Dedifferentiated amniotic fluid mesenchymal stem cell (primary cell): ENCODE results near the gene PTGS2.

Experiments
- DNase-seq: peaks from one replicate; pipeline ENCODE4 v3.0.0-alpha.2; 2016; ENCODE audit errors: extremely low spot score

PTGS2 gene

DNA sequence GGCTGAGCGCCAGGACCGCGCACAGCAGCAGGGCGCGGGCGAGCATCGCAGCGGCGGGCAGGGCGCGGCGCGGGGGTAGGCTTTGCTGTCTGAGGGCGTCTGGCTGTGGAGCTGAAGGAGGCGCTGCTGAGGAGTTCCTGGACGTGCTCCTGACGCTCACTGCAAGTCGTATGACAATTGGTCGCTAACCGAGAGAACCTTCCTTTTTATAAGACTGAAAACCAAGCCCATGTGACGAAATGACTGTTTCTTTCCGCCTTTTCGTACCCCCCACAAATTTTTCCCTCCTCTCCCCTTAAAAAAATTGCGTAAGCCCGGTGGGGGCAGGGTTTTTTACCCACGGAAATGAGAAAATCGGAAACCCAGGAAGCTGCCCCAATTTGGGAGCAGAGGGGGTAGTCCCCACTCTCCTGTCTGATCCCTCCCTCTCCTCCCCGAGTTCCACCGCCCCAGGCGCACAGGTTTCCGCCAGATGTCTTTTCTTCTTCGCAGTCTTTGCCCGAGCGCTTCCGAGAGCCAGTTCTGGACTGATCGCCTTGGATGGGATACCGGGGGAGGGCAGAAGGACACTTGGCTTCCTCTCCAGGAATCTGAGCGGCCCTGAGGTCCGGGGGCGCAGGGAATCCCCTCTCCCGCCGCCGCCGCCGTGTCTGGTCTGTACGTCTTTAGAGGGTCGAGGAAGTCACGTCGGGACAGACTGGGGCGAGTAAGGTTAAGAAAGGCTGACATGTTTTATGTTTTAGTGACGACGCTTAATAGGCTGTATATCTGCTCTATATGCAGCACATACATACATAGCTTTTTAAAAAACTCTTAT is at the start of gene PTGS2:
PTGS2 (minus strand) TSS at position 179 of the 817 bp plus-strand sequence; CDS start at position 46, 133 bp downstream.
- DNase-seq, result peak; percentile 94

DNA sequence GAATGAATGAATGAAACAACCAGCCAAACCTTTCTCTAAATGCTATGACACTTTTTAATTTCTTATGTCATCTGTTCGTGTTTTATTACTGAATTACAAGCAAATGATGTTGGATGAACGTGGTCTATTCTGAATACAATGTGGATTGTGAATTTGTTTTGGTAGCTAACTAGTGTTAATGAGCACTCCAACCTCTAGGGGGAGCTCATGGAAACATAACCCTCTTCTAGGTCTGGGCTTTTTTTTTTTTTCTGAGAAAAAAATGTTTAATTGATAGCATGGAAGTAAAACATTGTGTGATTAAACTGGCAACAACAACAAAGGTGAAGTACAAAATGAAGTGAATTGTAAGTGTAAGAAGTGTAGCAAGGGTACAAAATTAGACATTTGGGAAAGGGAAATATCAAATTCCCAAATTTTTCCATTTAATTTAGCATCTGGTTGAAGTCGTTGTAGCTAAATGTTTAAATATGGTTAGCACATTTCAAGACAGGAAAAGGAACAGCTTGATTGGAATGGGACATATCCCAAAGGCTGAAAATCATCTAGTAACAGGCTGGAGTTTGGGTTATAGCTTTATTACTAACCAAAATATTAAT is 42.6 kb upstream of the PTGS2 start:
- DNase-seq, result no peak

GRCh38 chr1:186717286-186717685 is 37.1 kb upstream of the PTGS2 start:
- DNase-seq, result no peak

DNA sequence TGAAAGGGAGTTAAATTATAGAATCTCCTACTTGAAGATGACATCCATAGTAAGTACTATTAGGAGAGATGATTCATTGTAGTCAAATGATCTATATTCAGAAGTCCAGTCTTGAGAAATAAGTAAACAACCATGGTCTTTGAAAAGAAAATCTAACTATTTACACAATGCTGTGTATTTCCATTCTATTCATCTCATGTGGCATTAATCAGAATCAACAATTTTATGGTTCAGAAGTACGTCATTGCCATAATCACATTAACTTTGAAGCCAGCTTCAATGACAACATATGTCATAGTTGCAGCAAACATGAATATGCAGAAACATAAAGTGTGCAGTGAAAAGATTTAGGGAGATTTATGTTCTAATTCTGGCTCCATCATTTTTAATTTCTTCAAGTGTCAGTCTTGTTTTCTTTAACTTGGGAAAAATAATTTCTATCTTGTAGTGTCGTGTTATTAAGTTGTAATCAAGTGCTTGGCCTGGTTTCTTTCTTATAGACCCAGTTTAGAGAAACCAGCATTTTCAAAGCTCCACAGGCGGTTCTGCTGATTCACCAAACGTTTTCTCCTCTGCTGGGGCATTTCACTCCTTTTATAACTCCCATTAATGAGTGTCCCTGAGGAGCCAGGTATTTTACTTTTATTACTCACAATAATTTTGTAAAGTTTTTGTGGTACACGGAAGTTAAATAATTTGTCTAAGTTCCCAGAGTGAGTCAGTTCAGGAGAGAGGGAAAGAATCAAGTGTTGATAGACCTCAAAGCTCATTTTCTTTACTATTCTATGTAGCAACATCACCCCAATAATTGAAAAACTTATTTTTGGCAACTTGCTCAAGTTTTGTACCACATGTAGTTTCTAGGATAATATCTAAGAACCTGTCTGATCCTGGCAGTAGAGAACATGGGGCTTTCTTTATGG is 35.9 kb upstream of the PTGS2 start:
- DNase-seq, result no peak

- no peak for DNase-seq
These were observed 30.5 kb upstream of the PTGS2 start for GRCh38 chr1:186710696-186711095.

- no peak for DNase-seq
These were observed 28.5 kb upstream of the PTGS2 start for GRCh38 chr1:186708694-186709097.

DNA sequence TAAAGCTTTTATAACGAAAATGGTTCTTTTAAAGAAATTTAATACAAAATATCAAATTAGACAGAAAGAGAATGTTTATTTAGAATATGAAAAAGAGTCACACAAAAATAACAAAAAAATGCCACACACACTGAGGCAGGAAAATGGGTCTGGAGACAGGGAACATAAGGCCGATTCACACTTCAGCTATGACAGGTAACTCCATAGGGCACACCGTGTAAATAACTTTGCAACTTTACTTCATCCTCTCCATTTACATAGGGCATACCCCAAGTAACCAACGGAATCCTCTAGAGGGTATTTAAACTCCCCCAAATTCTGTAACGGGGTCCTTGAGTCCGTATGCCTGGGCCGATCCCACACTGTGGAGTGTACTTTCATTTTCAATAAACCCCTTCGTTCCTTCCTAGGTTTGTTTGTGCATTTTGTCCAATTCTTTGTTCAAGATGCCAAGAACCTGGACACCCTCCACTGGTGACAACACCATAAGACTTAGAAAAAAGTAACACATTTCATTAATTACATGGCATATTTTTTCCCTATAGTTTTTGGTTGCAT is 23.1 kb upstream of the PTGS2 start:
- no peak for DNase-seq

DNA sequence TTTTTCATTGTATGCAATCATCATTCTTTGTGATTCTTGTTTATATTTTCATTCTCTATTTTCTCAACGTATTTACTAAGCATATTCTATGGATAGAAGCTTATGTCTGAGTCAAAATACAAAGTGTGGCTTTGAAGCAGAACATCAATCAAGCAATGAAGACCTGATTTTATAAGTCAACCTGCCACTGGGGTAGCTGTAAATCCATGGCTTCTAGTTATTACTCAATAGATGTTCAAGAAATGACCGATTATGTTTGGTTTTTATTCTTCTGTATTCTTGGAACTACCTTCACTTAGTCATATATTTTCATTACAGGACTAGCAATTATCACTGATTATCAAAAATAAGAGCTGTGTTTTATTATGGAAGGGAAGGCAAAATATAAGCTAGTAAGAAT is 20.5 kb upstream of the PTGS2 start:
- no peak for DNase-seq

DNA sequence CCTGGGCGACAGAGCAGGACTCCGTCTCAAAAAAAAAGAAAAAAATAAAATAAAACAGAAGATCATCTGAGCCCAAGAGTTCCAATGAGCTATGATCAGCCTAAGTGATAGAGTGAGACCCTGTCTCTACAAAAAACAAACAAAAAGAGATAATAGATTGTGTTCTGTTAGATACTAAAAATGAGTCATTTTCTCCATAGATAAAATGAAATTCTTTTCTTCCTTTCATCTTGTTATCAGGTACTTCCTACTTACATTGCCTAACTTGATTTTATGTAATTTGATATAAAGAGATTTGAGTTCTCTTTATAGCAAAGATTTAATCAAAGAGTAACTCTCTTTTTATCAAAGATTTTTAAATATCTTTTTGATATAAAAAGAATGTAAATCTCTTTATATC is 19.3 kb upstream of the PTGS2 start:
- no peak for DNase-seq

- peak; percentile 50 for DNase-seq
These were observed 9.7 kb upstream of the PTGS2 start for GRCh38 chr1:186689907-186690306.

DNA sequence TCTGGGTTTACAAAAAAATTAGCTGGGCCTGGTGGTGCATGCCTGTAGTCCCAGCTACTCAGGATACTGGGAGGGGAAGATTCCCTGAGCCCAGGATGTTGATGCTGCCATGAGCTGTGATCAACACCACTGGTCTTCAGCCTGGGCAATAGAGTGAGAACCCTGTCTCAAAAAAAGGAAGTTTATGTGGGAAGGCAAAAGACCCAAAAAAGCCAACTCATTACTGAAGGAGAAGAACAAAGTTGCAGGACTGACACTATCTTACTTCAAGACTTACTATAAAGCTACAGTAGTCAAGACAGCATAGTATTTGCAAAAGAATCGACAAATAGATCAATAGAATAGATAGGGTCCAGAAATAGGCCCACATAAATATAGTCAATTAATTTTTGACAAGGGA is 9.2 kb upstream of the PTGS2 start:
- no peak for DNase-seq

- DNase-seq, result no peak
These were observed 3.6 kb upstream of the PTGS2 start for GRCh38 chr1:186683652-186684410.

DNA sequence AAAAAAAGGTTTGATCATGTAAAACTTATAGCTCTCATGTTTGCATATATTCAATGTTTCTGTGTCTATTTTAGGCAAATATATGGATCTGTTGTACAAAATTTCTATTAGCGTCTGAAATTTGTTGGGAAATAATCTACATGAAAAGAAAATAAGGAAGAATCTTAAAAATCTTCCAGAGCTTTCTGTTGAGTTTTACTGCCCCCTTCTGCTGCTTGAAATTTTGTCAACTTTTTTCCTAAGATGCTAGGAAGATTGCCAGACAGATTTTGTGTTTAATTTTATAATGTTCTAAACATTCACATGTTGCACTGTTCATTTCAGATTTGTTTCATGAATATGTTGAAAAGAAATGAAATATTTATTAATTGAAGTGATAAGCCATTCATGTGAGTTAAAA is 2.5 kb upstream of the PTGS2 start:
- DNase-seq, result peak; percentile 58

DNA sequence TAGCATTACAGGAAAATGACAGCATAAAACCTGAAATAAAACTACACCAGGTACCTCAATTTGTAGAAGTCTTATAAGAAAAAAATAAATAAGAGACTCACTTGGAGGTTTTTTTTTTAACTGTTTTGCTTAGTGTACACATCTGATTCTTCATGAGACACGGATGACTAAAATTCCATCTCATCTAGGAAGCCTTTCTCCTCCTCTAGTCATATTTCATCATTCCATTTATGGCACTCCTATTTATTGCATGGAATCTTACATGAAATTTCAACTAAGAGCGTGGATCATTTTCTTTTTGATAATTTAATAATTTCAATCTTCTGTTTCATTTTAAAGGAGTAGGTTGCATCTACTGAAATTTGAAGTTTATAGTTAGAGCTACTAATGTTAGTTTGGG is 1.6 kb upstream of the PTGS2 start:
- peak; percentile 86 for DNase-seq

- DNase-seq, result no peak
These were observed 898 bp upstream of the PTGS2 start for GRCh38 chr1:186681121-186681520.

GRCh38 chr1:186679924-186680244 is 339 bp downstream of the PTGS2 start:
- DNase-seq, result no peak

DNA sequence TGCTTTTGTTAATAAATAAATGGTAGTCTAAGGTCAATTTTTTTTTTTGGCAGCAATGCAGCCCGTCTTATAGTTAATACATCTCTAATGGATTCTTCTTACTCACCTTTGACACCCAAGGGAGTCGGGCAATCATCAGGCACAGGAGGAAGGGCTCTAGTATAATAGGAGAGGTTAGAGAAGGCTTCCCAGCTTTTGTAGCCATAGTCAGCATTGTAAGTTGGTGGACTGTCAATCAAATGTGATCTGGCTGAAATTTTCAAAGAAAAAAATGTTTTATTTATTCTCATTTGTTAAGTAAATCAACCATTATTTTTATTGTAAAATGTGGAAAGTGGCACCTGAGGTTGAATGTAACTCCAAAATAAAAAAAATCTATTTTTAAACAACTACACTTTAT is 2.1 kb downstream of the PTGS2 start:
- no peak for DNase-seq

DNA sequence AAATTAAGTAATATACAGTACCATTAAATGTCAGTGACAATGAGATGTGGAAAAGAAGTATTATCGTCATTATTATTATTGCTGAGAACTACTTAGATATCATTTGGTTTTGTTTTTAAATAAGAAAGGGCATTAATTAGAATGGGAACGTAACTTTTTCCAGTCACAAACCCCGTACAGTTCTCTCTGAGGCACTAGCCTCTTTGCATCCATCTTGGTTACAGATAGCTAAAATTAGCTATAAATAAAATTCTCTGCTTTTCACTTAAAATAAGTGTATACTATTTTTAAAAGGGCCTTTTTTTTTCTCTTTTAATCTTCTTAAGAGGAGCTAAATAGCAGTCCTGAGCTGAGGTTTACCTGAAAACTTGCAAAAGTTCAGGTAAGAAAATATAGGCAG is 7.6 kb downstream of the PTGS2 start:
- no peak for DNase-seq

DNA sequence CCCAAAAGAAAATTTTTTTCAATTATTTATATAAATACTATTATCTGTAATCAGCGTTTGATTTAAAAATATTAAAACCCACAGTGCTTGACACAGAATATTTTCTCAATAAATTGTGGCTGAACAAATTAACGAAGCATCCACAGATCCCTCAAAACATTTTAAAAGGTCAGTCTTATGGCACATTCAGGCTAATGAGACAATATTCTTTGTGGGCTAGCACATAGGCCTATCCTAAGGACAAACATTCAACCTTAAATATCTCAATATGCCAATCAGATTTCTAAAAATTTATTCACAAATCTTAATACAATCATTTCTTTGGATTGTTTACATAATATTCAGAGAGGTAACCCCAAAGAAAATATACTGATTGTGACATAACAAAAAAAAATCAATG is 8.1 kb downstream of the PTGS2 start:
- no peak for DNase-seq

- DNase-seq, result no peak
These were observed 8.9 kb downstream of the PTGS2 start for GRCh38 chr1:186671136-186671825.
